ENCODE measurements around the gene STXBP6. TPM values are rescaled to one million over a fixed set of nuclear protein-coding genes. Genes with fewer than 3 reads are reported as not detected.

STXBP6 gene
- total RNA-seq, 1 donor from 2014 or later = 43.5 TPM

GRCh38 chr14:24879661-24880386 is 170.1 kb downstream of the STXBP6 start:
- ATAC-seq (peak; percentile 47), DNase-seq (no peak)
- intact Hi-C loops (cut with micrococcal nuclease) = no loop called here

- intact Hi-C loops (cut with micrococcal nuclease) = no loop called here
- no peak for DNase-seq
- ATAC-seq = no peak
These were observed 173.0 kb downstream of the STXBP6 start for GRCh38 chr14:24876996-24877395.

GRCh38 chr14:24875991-24876878 is 173.7 kb downstream of the STXBP6 start:
- intact Hi-C loops (cut with micrococcal nuclease) = no loop called here
- ATAC-seq (peak; percentile 33), DNase-seq (no peak)

- DNase-seq = no peak
- intact Hi-C loops (cut with micrococcal nuclease) = no loop called here
- ATAC-seq = no peak
These were observed 174.6 kb downstream of the STXBP6 start for GRCh38 chr14:24875203-24875838.

GRCh38 chr14:24874514-24875202 is 175.3 kb downstream of the STXBP6 start:
- no peak for ATAC-seq

GRCh38 chr14:24873551-24873950 is 176.4 kb downstream of the STXBP6 start:
- intact Hi-C loops (cut with micrococcal nuclease) = no loop called here
- ATAC-seq (peak; percentile 53), DNase-seq (no peak)

More at GRCh38 chr14:24874514-24875202, 175.3 kb downstream of the STXBP6 start:
- no peak for DNase-seq
- intact Hi-C loops (cut with micrococcal nuclease) = no loop called here

GRCh38 chr14:24870949-24871701 is 178.8 kb downstream of the STXBP6 start:
- no peak for DNase-seq
- no peak for ATAC-seq
- intact Hi-C loops (cut with micrococcal nuclease) = no loop called here

DNA sequence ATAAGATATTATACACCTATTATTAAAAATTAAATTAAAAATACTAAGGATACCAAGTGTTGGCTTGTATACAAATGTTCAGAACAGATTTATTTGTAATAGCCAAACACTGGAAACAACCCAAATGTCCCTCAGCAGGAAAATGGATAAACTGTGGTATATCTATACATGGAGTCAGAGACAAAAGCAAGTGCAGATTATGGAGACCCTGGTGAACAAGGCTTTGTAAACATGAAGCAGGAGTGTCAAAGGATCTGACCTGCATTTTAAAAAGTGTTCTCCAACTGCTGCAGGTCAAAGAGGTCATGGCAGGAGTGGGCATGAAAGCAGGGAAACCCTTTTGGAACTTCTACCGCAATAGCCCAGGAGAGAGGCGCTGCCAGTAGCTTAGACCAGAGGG is 181.6 kb downstream of the STXBP6 start:
- DNase-seq (no peak), ATAC-seq (no peak)
- intact Hi-C loops (cut with micrococcal nuclease) = no loop called here

GRCh38 chr14:24866067-24866639 is 183.8 kb downstream of the STXBP6 start:
- ATAC-seq = no peak
- no peak for DNase-seq
- intact Hi-C loops (cut with micrococcal nuclease) = no loop called here

DNA sequence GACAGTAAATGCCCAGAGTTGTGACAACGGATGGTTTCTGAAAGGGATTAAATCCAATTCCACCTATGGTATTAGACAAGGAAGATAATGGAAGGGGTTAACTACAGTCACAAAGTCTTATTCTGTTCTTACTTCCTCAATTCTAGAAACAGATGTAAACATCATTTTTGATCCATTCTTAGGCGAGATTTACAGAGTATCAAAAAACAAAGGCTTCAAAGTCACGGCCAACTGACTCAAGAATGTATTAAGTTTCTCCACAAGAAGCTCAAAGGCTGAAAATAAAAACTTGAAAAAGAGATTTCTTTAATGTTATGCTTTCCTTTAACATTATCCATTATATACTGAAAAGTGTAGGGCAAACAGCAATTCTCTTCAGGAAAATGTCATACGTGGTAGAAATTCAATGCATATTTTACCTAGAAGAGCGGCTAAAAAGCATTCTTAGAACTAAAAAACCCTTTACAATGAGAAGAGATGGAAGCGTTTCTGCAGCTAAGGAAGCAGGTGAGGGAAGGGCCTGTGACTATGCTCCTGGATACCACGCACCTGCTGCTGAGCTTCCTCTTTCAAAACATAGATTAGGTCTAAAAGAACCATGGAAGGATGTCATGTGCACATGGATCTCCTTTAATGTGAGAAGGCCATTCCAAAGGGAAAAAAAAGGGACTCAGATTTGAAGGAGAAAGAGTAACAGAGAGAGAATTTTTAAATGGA is 185.8 kb downstream of the STXBP6 start:
- intact Hi-C loops (cut with micrococcal nuclease) = no loop called here
- ATAC-seq = no peak
- no peak for DNase-seq

DNA sequence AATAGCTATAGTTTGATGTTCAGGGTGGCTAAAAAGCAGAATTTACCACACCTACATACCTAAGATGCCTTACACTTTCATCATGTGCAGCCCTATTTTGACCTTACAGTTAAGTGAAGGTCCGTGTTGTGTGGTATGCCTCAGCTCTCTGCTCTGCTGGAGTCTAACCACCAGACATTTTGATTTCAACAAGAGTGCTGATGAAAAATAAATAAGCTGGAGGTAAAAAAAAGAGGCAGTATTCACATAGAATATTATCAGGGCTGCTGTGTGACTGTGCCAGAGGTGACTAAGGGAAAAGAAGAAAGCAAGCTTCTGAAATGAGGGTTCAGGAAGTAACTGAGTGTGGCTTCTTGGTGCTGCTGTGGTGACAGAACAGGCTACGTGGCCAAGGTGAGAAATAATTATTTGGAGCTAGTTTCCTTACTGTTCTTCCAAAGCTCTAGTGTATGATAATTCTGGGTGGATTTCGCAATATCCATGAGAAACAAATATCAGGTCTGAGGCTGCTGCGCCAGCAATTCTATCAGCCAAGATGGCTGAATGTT is 188.8 kb downstream of the STXBP6 start:
- DNase-seq = no peak
- intact Hi-C loops (cut with micrococcal nuclease) = no loop called here
- ATAC-seq = peak; percentile 45

- no peak for ATAC-seq
- no peak for DNase-seq
- intact Hi-C loops (cut with micrococcal nuclease) = no loop called here
These were observed 190.4 kb downstream of the STXBP6 start for GRCh38 chr14:24859559-24859958.

DNA sequence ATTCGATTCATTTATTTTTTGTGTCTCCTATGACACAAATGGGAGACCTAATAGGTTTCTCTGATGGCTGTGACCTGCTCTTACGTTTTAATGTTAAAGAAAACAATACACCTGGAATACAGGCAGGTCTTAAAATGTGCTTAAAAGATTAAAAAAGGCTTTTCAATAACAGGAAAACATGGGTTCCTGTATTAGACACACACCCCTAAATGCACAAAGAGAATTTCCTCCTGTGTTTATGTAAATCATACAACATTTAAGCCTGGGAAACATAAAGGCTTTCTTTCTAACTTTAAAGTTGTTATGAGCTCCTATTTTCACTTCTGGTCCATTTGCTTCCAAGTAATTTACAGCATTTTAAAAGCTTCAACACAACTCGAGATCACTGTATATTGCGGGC is 191.3 kb downstream of the STXBP6 start:
- intact Hi-C loops (cut with micrococcal nuclease) = no loop called here
- DNase-seq (no peak), ATAC-seq (no peak)

DNA sequence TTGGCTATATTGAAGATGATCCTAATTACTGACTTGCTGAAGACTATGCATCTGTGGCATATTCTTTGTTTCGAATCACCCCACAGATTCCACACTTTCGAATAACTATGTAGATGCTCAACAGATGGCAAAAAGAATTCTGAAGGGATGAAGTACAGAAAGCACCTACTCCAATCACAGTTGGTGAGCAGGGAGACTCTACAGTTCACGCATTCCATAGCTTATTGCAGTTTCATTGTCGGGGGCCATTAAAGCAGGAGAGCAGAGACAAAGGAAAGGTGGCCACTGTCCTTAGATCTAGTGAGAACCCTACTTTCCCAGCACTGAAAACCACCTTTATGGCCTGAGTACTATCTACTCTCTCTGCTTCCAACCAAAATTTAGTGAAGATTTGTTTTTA is 191.9 kb downstream of the STXBP6 start:
- DNase-seq = no peak
- no peak for ATAC-seq
- intact Hi-C loops (cut with micrococcal nuclease) = no loop called here

GRCh38 chr14:24857277-24857676 is 192.7 kb downstream of the STXBP6 start:
- no peak for DNase-seq
- intact Hi-C loops (cut with micrococcal nuclease) = no loop called here
- ATAC-seq = no peak

DNA sequence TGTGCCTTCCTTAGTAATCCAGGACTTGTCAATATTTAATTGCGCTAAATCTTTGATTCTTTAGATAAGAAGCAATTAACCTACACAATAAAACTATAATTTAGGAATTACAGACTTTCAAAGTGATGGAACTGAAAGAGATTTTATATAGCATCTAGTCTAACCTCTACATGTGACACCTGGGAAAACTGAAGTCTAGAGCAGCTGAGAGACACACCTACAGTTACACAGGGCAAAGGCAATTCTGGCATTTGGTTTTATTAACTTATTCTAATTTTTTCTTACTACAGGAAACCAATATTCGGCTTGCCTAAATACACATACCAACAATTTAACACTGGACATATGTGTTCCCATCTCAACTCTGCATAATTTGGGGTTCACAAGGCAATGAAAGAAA is 196.5 kb downstream of the STXBP6 start:
- ATAC-seq (no peak), DNase-seq (no peak)
- intact Hi-C loops (cut with micrococcal nuclease) = no loop called here

- intact Hi-C loops (cut with micrococcal nuclease) = no loop called here
- ATAC-seq (no peak), DNase-seq (no peak)
These were observed 197.5 kb downstream of the STXBP6 start for GRCh38 chr14:24852312-24853060.

All from left ventricle myocardium superior (tissue), 1 donor.